ENCODE measurements around the gene HOXA7.
A peak's percentile ranks its signal among the peaks of the same experiment; 100 is the strongest.

HOXA7 gene

DNA sequence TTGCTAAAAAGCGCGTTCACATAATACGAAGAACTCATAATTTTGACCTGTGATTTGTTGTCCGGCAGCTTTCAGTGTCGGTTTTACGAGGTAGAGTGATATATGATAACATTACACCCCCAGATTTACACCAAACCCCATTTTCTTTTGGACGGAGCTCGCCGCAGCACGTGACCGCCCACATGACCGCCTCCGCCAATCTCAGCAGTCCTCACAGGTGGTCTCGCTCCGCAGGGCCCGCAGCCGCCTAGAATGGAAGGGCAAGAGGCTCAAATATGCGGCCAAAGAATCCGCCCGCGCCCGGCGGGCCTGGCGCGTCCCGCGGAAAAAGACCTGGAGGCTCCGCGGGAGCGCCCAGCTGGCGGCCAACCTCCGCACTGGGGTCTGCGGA, at the start of gene HOXA7:
Gene HOXA7 (minus strand): TSS at position 168 of the 391 bp plus-strand sequence. CDS start 130 bp downstream, at position 38.
- no peak for DNase-seq

GRCh38 chr7:27205325-27206280, 49.1 kb upstream of the HOXA7 start:
- no peak for DNase-seq

DNA sequence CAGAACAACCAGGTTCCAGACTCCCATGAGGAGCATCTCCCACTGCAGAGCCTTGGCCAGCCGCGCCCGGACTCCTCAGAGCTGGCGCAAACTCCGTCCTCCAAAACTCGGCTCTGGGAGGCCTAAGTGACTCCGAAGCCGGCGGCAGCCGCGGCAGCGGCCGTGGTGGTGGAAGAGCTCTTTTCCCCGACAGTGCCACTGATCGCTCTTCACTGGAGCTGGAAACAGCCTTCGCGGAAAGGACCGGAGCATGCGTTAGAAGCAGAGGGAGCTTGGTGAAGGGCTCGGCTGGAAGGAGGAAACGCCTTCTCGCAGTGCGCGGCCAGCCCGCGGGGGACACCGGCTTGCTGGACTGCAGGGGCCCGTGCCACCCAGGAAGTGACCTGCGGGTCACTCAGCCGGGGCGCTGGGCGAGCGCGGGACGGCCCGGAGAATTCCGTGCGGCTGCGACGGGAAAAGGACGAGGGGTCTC, 48.4 kb upstream of the HOXA7 start:
- DNase-seq: no peak

- DNase-seq: no peak
These were observed 47.6 kb upstream of the HOXA7 start for GRCh38 chr7:27203964-27204594.

- no peak for DNase-seq
These were observed 47.0 kb upstream of the HOXA7 start for GRCh38 chr7:27203365-27203953.

DNA sequence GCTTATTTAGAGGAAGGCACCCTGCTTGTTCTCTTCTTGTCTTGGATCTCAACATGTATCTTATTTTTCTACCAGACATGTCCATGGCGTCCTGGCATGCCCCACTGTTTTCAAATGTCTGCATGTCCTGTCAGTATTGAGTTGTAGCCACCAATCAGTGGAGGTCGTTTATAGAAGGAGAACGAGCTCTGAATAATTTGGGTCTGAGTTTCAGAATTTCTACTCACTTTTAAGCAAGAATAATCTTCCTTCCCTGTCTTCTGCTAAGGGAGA, 46.3 kb upstream of the HOXA7 start:
- DNase-seq: no peak

- DNase-seq: no peak
These were observed 45.8 kb upstream of the HOXA7 start for GRCh38 chr7:27202018-27202861.

GRCh38 chr7:27201580-27202017, 45.1 kb upstream of the HOXA7 start:
- no peak for DNase-seq

DNA sequence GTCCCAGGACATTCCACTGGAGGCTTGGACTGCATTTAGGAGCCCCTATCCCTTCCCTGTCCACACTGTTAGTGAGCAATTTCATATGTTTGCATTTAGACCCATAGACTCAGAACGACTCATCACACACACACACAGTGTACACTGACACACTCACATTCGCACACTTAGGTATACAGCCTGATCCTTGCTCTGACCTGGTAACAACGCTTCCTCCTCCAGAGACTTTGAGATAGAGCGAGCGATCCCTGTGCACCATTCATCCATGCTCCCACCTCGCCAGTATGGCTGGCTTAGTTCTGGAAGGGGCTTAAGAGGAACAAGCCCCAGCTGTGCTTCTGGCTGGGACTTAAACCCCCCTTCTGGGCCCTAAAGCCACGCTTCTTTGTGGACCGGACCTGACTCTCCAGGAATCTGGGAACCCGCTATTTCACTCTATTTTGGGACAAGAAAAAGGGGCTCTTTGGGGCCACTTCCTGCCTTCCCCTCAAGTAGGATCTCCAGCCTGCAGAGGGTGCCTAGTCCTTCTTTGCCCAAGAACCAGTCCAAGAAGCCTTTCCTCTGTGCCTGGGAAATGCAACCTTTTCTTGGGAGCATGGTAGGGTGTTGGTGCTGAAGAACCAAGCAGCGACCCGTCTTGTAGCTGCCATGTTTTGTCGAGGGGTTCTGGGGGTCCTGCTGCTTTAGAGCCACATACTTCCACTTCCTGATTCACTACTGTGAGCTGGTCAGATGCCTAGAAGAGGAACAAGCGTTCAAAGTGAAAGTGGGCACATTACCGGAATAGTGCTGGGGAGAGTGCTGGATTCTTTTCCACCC, 44.5 kb upstream of the HOXA7 start:
- peak; percentile 76 for DNase-seq

DNA sequence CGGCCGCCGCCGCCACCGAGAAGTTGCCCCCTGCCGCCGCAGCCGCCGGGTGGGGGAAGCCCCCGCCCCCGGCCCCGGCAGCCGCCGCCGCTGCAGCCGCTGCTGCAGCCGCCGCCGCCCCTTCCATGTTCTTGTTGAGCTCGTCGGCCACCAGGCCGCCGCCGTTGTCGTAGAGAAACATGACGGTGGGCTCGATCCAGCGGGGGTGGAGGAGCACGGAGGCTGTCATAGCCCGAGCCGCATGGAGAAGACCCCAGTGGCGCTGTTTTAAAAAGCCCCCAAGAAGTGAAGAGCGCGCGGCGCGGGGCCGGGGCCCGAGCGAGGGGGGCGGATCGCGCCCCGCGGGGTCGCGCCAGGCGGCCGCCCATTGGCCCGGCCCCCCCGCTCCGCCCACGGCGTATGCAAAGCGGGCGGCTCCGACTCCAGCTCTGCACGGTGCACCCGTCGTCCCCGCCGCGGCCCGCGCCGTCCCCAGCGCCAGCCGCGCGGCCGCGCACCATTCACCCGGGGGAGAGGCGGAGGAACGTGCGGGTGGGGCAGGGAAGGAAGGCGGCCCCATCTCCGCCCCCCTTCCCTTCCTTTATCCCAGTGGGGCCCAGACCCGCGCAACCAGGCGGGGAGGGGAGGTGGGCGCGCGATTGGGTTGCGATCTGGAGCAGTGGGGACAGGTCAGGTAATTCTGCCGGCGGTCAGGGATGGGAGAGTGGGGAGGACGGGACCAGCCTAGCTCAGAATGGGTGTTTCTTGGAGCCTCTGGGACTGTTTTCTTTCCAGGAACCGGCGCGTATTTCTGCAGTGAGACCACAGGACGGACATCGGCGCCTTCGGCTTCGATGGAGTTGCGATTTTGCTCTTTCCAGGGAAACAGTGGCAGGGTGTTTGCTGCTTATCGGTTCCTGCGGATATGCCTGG, 43.6 kb upstream of the HOXA7 start, which contains the start of gene HOXA13:
Gene HOXA13 (minus strand): TSS at position 243 of the 912 bp plus-strand sequence. CDS start 14 bp downstream, at position 229.
- no peak for DNase-seq

DNA sequence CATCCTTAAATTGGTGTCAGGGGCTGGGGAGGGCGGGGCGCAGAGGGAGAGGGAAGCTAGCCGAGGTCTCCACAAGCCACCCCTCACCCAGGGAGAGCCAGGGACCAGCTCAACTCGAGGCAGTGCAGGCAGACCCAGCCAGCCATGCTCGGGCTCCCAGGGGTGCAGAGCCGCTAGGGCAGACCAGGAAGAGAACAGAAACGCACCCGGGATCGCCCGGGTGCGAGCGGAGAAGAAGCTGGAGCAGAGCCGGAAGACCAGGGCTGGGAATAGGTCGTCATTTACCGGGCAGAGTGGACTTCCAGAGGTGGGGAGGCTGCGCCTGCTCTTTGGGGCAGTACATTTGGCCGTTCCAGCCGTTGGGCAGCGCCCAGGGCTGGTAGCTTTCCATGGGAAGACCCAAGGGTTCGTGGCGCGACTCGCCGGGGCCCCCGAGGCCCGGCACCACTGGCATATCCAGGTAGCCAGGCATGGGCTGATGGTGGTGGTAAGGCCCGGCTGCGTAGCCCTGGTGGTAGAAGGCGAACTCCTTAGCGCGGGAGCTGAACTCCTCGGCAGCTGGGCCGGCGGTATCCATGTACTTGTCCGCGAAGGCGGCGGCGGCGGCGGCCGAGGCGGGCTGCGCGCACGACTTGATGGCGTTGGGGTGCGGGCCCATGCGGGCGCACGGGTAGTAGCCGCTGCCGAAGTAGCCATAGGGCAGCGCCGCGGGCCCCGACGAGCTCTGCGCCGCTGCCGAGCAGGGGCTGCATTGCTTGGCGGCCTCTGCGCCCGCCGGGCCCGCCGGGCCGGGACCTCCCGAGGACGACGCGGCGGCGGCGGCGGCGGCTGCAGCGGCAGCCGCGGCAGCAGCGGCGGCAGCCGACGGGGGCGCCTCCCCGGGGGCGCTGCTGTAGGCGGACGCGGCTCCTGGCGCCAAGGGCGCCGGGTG, 42.7 kb upstream of the HOXA7 start:
- DNase-seq: no peak

- no peak for DNase-seq
These were observed 41.8 kb upstream of the HOXA7 start for GRCh38 chr7:27198138-27198841.

GRCh38 chr7:27197137-27198042, 40.9 kb upstream of the HOXA7 start:
- no peak for DNase-seq

GRCh38 chr7:27196287-27196767, 39.9 kb upstream of the HOXA7 start:
- peak; percentile 77 for DNase-seq

DNA sequence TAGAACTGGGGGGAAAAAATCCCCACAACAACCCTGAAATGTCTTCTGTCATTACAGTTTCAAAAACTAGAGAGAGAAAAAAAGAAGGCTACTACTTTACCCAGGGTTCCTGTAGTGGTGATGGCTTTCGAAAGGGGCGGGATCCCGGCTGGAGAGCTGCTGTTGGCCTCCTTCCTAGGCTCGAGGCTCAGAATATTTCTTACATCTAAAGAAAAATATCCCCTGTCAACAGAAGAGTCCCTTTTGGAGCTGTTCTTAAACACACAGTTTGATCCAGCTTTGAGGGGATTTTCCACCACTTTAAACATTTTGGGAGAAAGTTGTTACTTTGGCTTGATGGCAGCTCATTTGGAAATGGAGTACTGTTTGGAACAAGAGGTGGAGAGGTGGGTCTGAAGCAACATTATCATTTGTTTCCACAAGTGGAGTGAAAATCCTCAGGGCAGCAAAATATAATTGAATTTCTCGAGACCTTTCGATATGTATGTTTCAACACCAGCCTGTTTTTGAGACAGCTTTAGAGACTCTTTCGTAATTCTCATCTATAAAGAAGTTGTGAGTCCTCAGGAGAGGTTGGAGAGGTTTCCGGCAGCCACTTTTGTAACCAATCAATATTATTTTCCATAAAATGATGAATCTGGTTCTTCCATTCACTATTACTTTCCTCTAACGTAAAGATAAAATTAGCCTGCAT, 38.4 kb upstream of the HOXA7 start:
- DNase-seq: no peak

DNA sequence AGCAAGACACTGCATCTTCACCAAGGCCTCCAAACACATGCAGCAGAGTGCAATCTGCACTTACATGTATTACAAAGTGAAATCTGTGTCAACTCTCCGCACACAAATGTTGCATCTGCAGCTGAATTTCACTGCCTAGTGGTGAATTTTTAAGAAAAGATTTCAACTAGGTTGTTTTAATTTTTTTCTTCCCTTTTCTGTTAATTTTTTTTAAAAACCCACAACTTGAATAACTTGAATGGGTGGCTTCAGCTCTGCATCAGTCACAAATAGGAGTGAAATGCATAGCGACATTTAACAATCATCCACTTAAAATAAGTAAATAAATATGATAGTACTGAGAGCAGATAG, 37.5 kb upstream of the HOXA7 start:
- DNase-seq: no peak
